ENCODE results near the gene FARS2. TPM values are rescaled to one million over a fixed set of nuclear protein-coding genes. Genes with fewer than 3 reads are reported as not detected.

The FARS2 gene
- total RNA-seq, 1 experiment from 2014 or later, result 15.0 TPM

- no peaks in the 10 kb centered on the region for H3K4me1 Mint-ChIP-seq
- H3K36me3 Mint-ChIP-seq, result no peaks in the 10 kb centered on the region
- H3K27ac Mint-ChIP-seq, result no peak overlapping the region
- CTCF ChIA-PET, result interaction anchor here (1.6 kb wide), 1 partner anchor 310 kb away, joined by 3 read pairs; no protein-coding TSS in a partner anchor
- no peak overlapping the region for H3K4me3 Mint-ChIP-seq
- no peak for TF ChIP-seq SMAD4 (CRISPR knock-in tag; IDR thresholded peaks at IDR 0.05)
- TF ChIP-seq RORB (CRISPR knock-in tag; IDR thresholded peaks at IDR 0.05), result no peak
- no peak for TF ChIP-seq ZNF219 (CRISPR knock-in tag; IDR thresholded peaks at IDR 0.05; ENCODE audit: borderline replicate concordance)
- no peak for TF ChIP-seq AR (CRISPR knock-in tag; IDR thresholded peaks at IDR 0.05)
- no peak for TF ChIP-seq GRHL2 (CRISPR knock-in tag; IDR thresholded peaks at IDR 0.05; ENCODE audit: insufficient replicate concordance, severe bottlenecking)
- no peak for TF ChIP-seq TEAD1 (CRISPR knock-in tag; IDR thresholded peaks at IDR 0.05)
- TF ChIP-seq EMX1 (CRISPR knock-in tag; IDR thresholded peaks at IDR 0.05), result no peak
- no peak for TF ChIP-seq SP1 (CRISPR knock-in tag; conservative IDR thresholded peaks at IDR 0.05)
- TF ChIP-seq E2F4 (CRISPR knock-in tag; IDR thresholded peaks at IDR 0.05; ENCODE audit: borderline replicate concordance, low read depth), result no peak
- no peak for TF ChIP-seq CREB1 (CRISPR knock-in tag; IDR thresholded peaks at IDR 0.05)
- TF ChIP-seq FOXP4 (CRISPR knock-in tag; IDR thresholded peaks at IDR 0.05), result no peak
- no peak for TF ChIP-seq PRRX2 (CRISPR knock-in tag; IDR thresholded peaks at IDR 0.05)
- TF ChIP-seq PREB (CRISPR knock-in tag; IDR thresholded peaks at IDR 0.05; ENCODE audit: borderline replicate concordance), result no peak
- no peak for TF ChIP-seq ZNF121 (CRISPR knock-in tag; IDR thresholded peaks at IDR 0.05)
- no peak for TF ChIP-seq NFE2L1 (CRISPR knock-in tag; IDR thresholded peaks at IDR 0.05)
- no peak for TF ChIP-seq MLX (CRISPR knock-in tag; IDR thresholded peaks at IDR 0.05)
- no peak for TF ChIP-seq CBFB (CRISPR knock-in tag; IDR thresholded peaks at IDR 0.05; ENCODE audit: low read depth)
- POLR2A ChIA-PET, result no interaction called here
- no peak for ATAC-seq
- DNase-seq (ENCODE audit: low spot score), result no peak
- no peaks in the 10 kb centered on the region for H3K9me3 Mint-ChIP-seq
- no peaks in the 10 kb centered on the region for H3K27me3 Mint-ChIP-seq (ENCODE audit: low read depth)
These were observed 106.2 kb downstream of the FARS2 start for GRCh38 chr6:5367510-5367909.

GRCh38 chr6:5373430-5373829, 112.1 kb downstream of the FARS2 start:
- Mint-ChIP-seq H3K4me3 (no peak overlapping the region), H3K9me3 (no peaks in the 10 kb centered on the region), H3K36me3 (no peaks in the 10 kb centered on the region), H3K4me1 (peaks cover 5% of the 10 kb centered on the region), H3K27me3 (ENCODE audit: low read depth) (no peaks in the 10 kb centered on the region), H3K27ac (no peak overlapping the region)
- DNase-seq (ENCODE audit: low spot score), result no peak
- ChIA-PET CTCF (no interaction called here), POLR2A (no interaction called here)
- ATAC-seq, result no peak
- TF ChIP-seq GTF2I (CRISPR knock-in tag; conservative IDR thresholded peaks at IDR 0.05), result no peak

Measured in WTC11 (cell line).